Stimulated activated CD8-positive, alpha-beta memory T cell treated with anti-CD3 and anti-CD28 coated beads, Interleukin-4, amount 100 ng/mL, for 24 hours (primary cell): ENCODE measurements around the gene ATR.
"Not testable (repeated sequence)": the region's sequence is repeated elsewhere in the genome, so short reads cannot be mapped to it uniquely, and the experiment has no call there.

Experiments
- DNase-seq: peaks from one replicate; pipeline ENCODE4 v3.0.0-alpha.2; 2020; ENCODE audit warnings: low read depth

Gene ATR

GRCh38 chr3:142447852-142448823 is 130.4 kb downstream of the ATR start, which contains the start of gene XRN1:
Gene XRN1 (minus strand): TSS chr3:142448037. CDS start chr3:142447944, 93 bp downstream.
- DNase-seq = peak; percentile 92

- DNase-seq = no peak
Observed at GRCh38 chr3:142447301-142447851, 131.2 kb downstream of the ATR start.

- no peak for DNase-seq
Observed at GRCh38 chr3:142445816-142446254, 132.7 kb downstream of the ATR start.

GRCh38 chr3:142444343-142444742 is 134.2 kb downstream of the ATR start:
- DNase-seq = no peak

GRCh38 chr3:142443060-142443459 is 135.5 kb downstream of the ATR start:
- DNase-seq = not testable (repeated sequence)

- DNase-seq = not testable (repeated sequence)
Observed at GRCh38 chr3:142439499-142440220, 138.9 kb downstream of the ATR start.

- not testable (repeated sequence) for DNase-seq
Observed at GRCh38 chr3:142438096-142438495, 140.4 kb downstream of the ATR start.

GRCh38 chr3:142436951-142437585 is 141.5 kb downstream of the ATR start:
- DNase-seq = no peak

- DNase-seq = no peak
Observed at GRCh38 chr3:142434503-142434902, 144.0 kb downstream of the ATR start.

GRCh38 chr3:142433110-142433509 is 145.4 kb downstream of the ATR start:
- DNase-seq = no peak

GRCh38 chr3:142429582-142429981 is 149.0 kb downstream of the ATR start:
- DNase-seq = no peak

GRCh38 chr3:142424754-142425153 is 153.8 kb downstream of the ATR start:
- DNase-seq = no peak

- DNase-seq = no peak
Observed at GRCh38 chr3:142418926-142419592, 159.5 kb downstream of the ATR start.

GRCh38 chr3:142417302-142417701 is 161.2 kb downstream of the ATR start:
- DNase-seq = no peak

GRCh38 chr3:142400537-142400936 is 178.0 kb downstream of the ATR start:
- not testable (repeated sequence) for DNase-seq
